ENCODE data around the gene SSH2. TPM values are rescaled to one million over a fixed set of nuclear protein-coding genes. Genes with fewer than 3 reads are reported as not detected.
A peak's percentile ranks its signal among the peaks of the same experiment; 100 is the strongest.

SSH2 gene
- total RNA-seq, 4 donors from 2014 or later, result 140 to 241 (median 172) TPM

DNA sequence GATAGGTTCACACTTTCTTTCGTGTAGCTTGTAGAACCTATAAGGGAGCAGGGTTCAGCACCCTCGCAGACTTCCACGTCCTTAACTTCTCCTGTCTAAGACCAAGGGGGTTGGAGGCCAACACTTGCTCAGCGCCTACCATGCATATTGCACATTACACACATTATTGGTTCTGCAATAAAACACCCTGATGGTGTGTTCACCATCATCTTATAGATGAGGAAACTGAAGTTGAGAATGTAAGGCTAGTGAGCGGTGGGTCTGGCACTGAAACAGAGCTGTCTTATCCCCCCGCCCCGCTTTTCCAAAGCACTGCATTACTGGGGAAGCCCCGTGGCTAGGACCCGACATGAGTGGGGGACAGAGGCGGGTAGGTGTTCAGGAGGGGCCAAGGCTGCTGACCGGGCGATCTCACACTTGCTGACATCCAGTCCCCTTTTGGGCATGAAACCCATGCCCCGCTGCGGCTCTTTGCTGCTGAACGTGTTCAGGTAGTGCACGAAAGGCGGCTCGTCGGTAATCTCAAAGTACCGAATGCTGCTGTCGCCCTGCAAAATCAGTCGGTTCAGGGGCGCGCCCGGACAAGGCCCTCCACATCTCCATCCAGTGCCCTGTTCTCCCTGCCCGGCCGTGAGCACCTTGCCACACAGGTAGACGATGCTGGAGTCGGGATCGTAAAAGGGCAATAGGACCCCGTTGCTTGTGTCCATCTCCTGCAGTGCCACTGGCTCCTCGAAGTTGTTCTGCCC lies 313.6 kb downstream of the SSH2 start:
- peaks cover 74 to 83% of the 10 kb centered on the region in 2 donors for H3K4me1 ChIP-seq
- H3K9me3 ChIP-seq, result no peaks in the 10 kb centered on the region
- TF ChIP-seq, protein P1, sequence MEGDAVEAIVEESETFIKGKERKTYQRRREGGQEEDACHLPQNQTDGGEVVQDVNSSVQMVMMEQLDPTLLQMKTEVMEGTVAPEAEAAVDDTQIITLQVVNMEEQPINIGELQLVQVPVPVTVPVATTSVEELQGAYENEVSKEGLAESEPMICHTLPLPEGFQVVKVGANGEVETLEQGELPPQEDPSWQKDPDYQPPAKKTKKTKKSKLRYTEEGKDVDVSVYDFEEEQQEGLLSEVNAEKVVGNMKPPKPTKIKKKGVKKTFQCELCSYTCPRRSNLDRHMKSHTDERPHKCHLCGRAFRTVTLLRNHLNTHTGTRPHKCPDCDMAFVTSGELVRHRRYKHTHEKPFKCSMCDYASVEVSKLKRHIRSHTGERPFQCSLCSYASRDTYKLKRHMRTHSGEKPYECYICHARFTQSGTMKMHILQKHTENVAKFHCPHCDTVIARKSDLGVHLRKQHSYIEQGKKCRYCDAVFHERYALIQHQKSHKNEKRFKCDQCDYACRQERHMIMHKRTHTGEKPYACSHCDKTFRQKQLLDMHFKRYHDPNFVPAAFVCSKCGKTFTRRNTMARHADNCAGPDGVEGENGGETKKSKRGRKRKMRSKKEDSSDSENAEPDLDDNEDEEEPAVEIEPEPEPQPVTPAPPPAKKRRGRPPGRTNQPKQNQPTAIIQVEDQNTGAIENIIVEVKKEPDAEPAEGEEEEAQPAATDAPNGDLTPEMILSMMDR (IDR thresholded peaks at IDR 0.05 in 4 of 5, conservative IDR thresholded peaks at IDR 0.05 in 1 of 5), result no peak
- no peak for TF ChIP-seq POLR2A (IDR thresholded peaks at IDR 0.05)
- H3K4me3 ChIP-seq, result peak overlapping the region; percentile 22 to 53 (median 45)
- in situ Hi-C loops (cut with MboI; ENCODE audit: low sequenced_read_pairs in 4 of 4) (loop anchor here in 3 of 4 donors (25.0 kb wide), 2 partner anchors 296 to 321 kb away; partner anchors contain the start of genes EFCAB5 (in 2 of the 3) and SSH2 (in 2 of the 3)), intact Hi-C loops (cut with DNase I; ENCODE audit: low total_unique reads) (no loop called here)
- H3K36me3 ChIP-seq, result peaks cover 0 to 21% of the 10 kb centered on the region in 2 donors
- DNase-seq, result no peak
- ATAC-seq, result no peak
- no peaks in the 10 kb centered on the region for H3K27me3 ChIP-seq
- H3K27ac ChIP-seq, result peak overlapping the region; percentile 98 to 100 (median 99)

DNA sequence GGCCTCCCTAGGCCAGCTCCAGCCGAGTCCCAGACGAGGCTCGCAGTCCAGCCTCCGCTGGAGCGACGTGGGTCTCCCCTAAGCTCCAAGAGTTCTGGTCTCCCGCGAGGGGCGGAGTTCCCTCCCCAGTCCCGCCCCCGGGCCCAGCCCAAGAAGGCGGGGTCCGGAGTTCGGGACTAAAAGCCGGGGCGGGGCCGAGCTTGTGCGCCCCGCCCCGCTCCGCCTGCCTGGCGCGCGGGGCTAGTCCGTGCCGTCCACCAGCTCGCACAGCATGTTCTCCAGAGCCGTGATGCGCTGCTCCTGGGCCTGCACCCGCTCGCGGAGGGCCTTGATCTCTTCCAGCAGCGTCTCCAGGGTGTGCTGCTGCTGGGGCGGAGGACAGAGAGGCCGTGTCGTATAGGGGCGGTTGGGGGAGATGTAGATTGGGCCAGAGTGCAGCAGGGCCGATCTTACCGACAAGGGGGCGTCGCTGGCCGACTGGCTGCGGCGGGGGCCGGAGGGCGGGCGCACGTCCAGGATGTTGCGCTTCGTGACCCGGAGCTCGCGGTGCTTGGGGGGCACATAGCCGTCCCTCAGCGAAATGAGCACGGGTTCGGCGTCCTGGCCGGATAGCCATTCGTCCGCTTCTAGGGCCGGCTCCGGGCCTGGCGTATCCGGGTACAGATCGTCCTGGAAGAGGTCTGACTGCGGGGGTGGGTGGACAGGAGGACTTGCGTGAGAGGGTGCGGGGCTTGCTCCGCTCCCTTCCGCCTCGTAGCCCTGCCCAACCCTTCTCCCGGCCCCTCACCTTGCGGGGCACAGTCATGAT lies 314.3 kb downstream of the SSH2 start:
- H3K4me1 ChIP-seq, result peaks cover 68 to 76% of the 10 kb centered on the region in 2 donors
- in situ Hi-C loops (cut with MboI; ENCODE audit: low sequenced_read_pairs in 4 of 4) (loop anchor here in 3 of 4 donors (25.0 kb wide), 2 partner anchors 297 to 322 kb away; partner anchors contain the start of genes EFCAB5 (in 2 of the 3) and SSH2 (in 2 of the 3)), intact Hi-C loops (cut with DNase I; ENCODE audit: low total_unique reads) (no loop called here)
- H3K9me3 ChIP-seq, result no peaks in the 10 kb centered on the region
- H3K27ac ChIP-seq, result peak overlapping the region; percentile 98 to 100 (median 99)
- peak; percentile 42 to 67 for TF ChIP-seq POLR2A (IDR thresholded peaks at IDR 0.05)
- TF ChIP-seq, protein P1 (IDR thresholded peaks at IDR 0.05 in 4 of 5, conservative IDR thresholded peaks at IDR 0.05 in 1 of 5), result no peak
- H3K27me3 ChIP-seq, result no peaks in the 10 kb centered on the region
- peaks cover 0 to 13% of the 10 kb centered on the region in 2 donors for H3K36me3 ChIP-seq
- DNase-seq (peak; percentile 77 to 86), ATAC-seq (peak; percentile 8 to 35)
- H3K4me3 ChIP-seq, result peak overlapping the region; percentile 22 to 53 (median 45)

DNA sequence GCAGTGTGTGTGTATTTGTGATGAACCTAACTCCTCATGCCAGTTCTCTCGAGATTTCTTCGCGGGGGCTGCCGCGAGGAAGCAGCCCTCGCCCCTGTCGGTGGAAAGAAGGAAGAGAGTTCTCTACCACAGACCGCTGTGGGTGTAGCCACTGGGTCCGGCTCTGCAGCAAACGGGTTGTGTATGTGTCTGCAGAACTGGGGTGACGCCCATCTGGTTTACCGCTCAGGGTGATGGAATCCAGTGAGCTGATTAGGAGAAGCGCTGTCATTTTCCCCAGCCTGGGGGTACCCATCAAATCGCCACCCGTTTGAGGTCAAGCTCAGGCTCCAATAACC lies 315.0 kb downstream of the SSH2 start:
- TF ChIP-seq POLR2A (IDR thresholded peaks at IDR 0.05), result no peak
- TF ChIP-seq, protein P1 (IDR thresholded peaks at IDR 0.05 in 4 of 5, conservative IDR thresholded peaks at IDR 0.05 in 1 of 5), result no peak
- Histone ChIP-seq H3K36me3 (peaks cover 0 to 11% of the 10 kb centered on the region in 2 donors), H3K9me3 (no peaks in the 10 kb centered on the region), H3K4me1 (peaks cover 62 to 72% of the 10 kb centered on the region in 2 donors), H3K27ac (peak overlapping the region; percentile 98 to 100 (median 99)), H3K27me3 (no peaks in the 10 kb centered on the region), H3K4me3 (peak overlapping the region in 3 of 4 donors; percentile 45 to 53 (median 45))
- no peak for ATAC-seq
- intact Hi-C loops (cut with DNase I; ENCODE audit: low total_unique reads), result no loop called here
- peak in 1 of 2 donors; percentile 44 for DNase-seq
- in situ Hi-C loops (cut with MboI; ENCODE audit: low sequenced_read_pairs in 4 of 4), result loop anchor here in 3 of 4 donors (25.0 kb wide), 2 partner anchors 297 to 322 kb away; partner anchors contain the start of genes EFCAB5 (in 2 of the 3) and SSH2 (in 2 of the 3)

DNA sequence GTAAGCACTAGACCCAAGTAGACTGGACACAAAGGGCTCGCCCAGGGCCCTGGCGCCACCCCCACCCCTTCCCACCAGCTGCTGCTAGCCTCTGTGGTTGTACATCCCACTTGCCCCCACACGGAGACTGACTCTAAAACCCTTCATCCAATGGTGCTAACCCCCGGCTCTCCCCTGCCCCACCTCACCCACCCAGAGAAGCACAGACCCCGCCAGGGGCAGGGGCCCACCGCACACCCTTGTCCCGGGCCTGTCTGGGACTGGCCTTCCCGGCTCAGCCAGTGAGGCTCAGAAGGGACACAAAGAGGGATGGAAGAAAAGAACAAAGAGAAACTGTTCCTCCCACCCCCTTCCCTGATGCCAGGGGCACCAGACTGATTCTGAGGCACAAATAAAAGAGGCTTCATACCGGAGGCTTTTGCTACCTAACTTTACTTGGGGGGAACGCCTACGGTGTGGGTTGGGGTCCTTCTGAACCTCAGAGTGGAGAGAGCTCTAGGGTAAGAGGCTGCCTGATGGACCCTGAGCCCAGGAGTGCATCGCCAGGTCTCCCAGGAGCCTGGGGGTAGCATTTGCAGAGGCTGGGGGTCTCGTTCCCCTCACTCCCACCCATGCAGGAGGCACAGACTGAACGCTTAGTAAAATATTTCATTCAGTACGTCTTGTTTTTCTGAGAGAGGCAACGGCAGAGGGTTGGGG lies 315.5 kb downstream of the SSH2 start:
- Histone ChIP-seq H3K4me1 (peaks cover 56 to 67% of the 10 kb centered on the region in 2 donors), H3K4me3 (no peak overlapping the region), H3K27me3 (no peaks in the 10 kb centered on the region), H3K27ac (peak overlapping the region; percentile 98 to 100 (median 99)), H3K36me3 (peaks cover 0 to 11% of the 10 kb centered on the region in 2 donors), H3K9me3 (no peaks in the 10 kb centered on the region)
- intact Hi-C loops (cut with DNase I; ENCODE audit: low total_unique reads), result no loop called here
- ATAC-seq (no peak), DNase-seq (no peak)
- TF ChIP-seq, protein P1 (IDR thresholded peaks at IDR 0.05 in 4 of 5, conservative IDR thresholded peaks at IDR 0.05 in 1 of 5), result no peak
- no peak for TF ChIP-seq POLR2A (IDR thresholded peaks at IDR 0.05)
- in situ Hi-C loops (cut with MboI; ENCODE audit: low sequenced_read_pairs in 4 of 4), result loop anchor here in 3 of 4 donors (25.0 kb wide), 2 partner anchors 298 to 323 kb away; partner anchors contain the start of genes EFCAB5 (in 2 of the 3) and SSH2 (in 2 of the 3)
